GM23338 (cell line): ENCODE data around the gene PRKD1.

ENCODE experiments used
- NANOG ChIP-seq: IDR thresholded peaks from 2 replicates; pipeline ENCODE4 v1.6.1; 2016; ENCODE audit warnings: antibody characterized with exemption, borderline replicate concordance
- POLR2AphosphoS5 ChIP-seq: IDR thresholded peaks from 2 replicates; pipeline ENCODE4 v1.6.1; 2016; ENCODE audit warnings: antibody characterized with exemption, low read depth

DNA sequence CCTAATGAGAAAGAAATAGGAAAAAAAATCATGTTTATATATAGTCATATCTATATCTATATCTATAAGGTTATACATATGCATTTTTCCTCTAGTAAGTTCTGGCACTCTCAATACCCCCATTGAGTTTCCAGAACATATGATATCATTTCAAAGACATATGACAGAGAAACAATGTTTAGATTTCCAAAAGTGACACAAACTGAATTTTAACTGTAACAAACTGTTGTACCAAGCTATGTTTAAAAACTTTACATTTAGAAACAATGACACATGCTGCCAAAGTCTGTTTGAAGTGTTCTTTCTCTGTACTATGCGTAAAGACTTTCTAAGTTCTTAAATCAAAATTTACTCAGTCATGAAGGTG, 171.6 kb downstream of the PRKD1 start:
- no peak for TF ChIP-seq NANOG
- TF ChIP-seq POLR2AphosphoS5, result no peak
